GM21423 (cell line): Measurements from ENCODE around the gene FGF22.
"Not testable (repeated sequence)": the region's sequence is repeated elsewhere in the genome, so short reads cannot be mapped to it uniquely, and the experiment has no call there.

ENCODE experiments used
- ATAC-seq: cut with Tn5 transposase; IDR thresholded peaks from one replicate; pipeline ENCODE4 v1.9.1; 2021; ENCODE audit warnings: mild to moderate bottlenecking, moderate library complexity; ENCODE audit not compliant: unreplicated experiment

Gene FGF22

GRCh38 chr19:658059-658839, 18.6 kb downstream of the FGF22 start:
- ATAC-seq, result no peak

- no peak for ATAC-seq
Observed at GRCh38 chr19:658916-659839, 19.5 kb downstream of the FGF22 start.

GRCh38 chr19:660793-661426, 21.2 kb downstream of the FGF22 start:
- no peak for ATAC-seq

GRCh38 chr19:661427-662196, 21.9 kb downstream of the FGF22 start:
- peak; percentile 25 for ATAC-seq

GRCh38 chr19:662207-662961, 22.7 kb downstream of the FGF22 start:
- peak; percentile 12 for ATAC-seq

- peak; percentile 52 for ATAC-seq
Observed at GRCh38 chr19:662962-663681, 23.4 kb downstream of the FGF22 start, which contains the start of gene RNF126. RNF126 (minus strand) TSS chr19:663214; CDS start chr19:663121, 93 bp downstream.

GRCh38 chr19:663682-664117, 24.0 kb downstream of the FGF22 start:
- ATAC-seq, result no peak

GRCh38 chr19:664913-665443, 25.3 kb downstream of the FGF22 start:
- ATAC-seq, result no peak

GRCh38 chr19:666985-667573, 27.4 kb downstream of the FGF22 start:
- not testable (repeated sequence) for ATAC-seq

- not testable (repeated sequence) for ATAC-seq
Observed at GRCh38 chr19:668675-669434, 29.2 kb downstream of the FGF22 start.

- ATAC-seq, result no peak
Observed at GRCh38 chr19:670609-671075, 31.0 kb downstream of the FGF22 start.

- no peak for ATAC-seq
Observed at GRCh38 chr19:674282-675151, 34.8 kb downstream of the FGF22 start.

- no peak for ATAC-seq
Observed at GRCh38 chr19:676007-676338, 36.3 kb downstream of the FGF22 start.

- ATAC-seq, result no peak
Observed at GRCh38 chr19:676339-677105, 36.8 kb downstream of the FGF22 start, which contains the start of gene FSTL3. FSTL3 (plus strand) TSS chr19:676392; CDS start chr19:676424, 32 bp downstream.

GRCh38 chr19:677201-677600, 37.5 kb downstream of the FGF22 start:
- no peak for ATAC-seq
